H9 (cell line): ENCODE results near the gene FBXO28. TPM values are rescaled to one million over a fixed set of nuclear protein-coding genes. Genes with fewer than 3 reads are reported as not detected.

ENCODE experiments used
- DNase-seq: peaks from one replicate; pipeline ENCODE4 v3.0.0-alpha.2; 2017
- H2AFZ ChIP-seq: one replicate; pipeline ENCODE4 v1.6.1; 2013; ENCODE audit warnings: mild to moderate bottlenecking, low read length, control low read depth, moderate library complexity
- H2AK5ac ChIP-seq: 2 replicates; pipeline ENCODE4 v1.6.1; 2013; ENCODE audit warnings: low read length, control low read depth, mixed read lengths; ENCODE audit not compliant: insufficient read length
- H2BK120ac ChIP-seq: one replicate; pipeline ENCODE4 v1.6.1; 2013; ENCODE audit warnings: low read depth, mild to moderate bottlenecking, low read length, control low read depth, inconsistent platforms; ENCODE audit not compliant: poor library complexity, severe bottlenecking
- H2BK12ac ChIP-seq: 2 replicates; pipeline ENCODE4 v1.6.1; 2013; ENCODE audit warnings: low read length, control low read depth, mixed read lengths, low read depth; ENCODE audit not compliant: insufficient read length
- H2BK15ac ChIP-seq: 2 replicates; pipeline ENCODE4 v1.6.1; 2013; ENCODE audit warnings: low read depth, low read length, control low read depth
- H2BK20ac ChIP-seq: one replicate; pipeline ENCODE4 v1.6.1; 2013; ENCODE audit warnings: low read depth, mild to moderate bottlenecking, low read length, control low read depth, inconsistent platforms; ENCODE audit not compliant: poor library complexity, severe bottlenecking
- H2BK5ac ChIP-seq: 2 replicates; pipeline ENCODE4 v1.6.1; 2013; ENCODE audit warnings: low read length, control low read depth, mixed read lengths; ENCODE audit not compliant: insufficient read length
- H3K14ac ChIP-seq: 2 replicates; pipeline ENCODE4 v1.6.1; 2013; ENCODE audit warnings: low read length, control low read depth; ENCODE audit not compliant: insufficient read depth
- H3K18ac ChIP-seq: 2 replicates; pipeline ENCODE4 v1.6.1; 2013; ENCODE audit warnings: low read depth, mild to moderate bottlenecking, mixed read lengths, low read length, control low read depth; ENCODE audit not compliant: insufficient read length
- H3K23ac ChIP-seq: 2 replicates; pipeline ENCODE4 v1.6.1; 2013; ENCODE audit warnings: low read length, control low read depth, mixed read lengths, low read depth; ENCODE audit not compliant: insufficient read length
- H3K23me2 ChIP-seq: 2 replicates; pipeline ENCODE4 v1.6.1; 2013; ENCODE audit warnings: low read depth, mild to moderate bottlenecking, mixed read lengths, low read length, control low read depth; ENCODE audit not compliant: insufficient read length, poor library complexity, severe bottlenecking
- H3K27ac ChIP-seq: 2 replicates; pipeline ENCODE4 v1.5.1; 2013; ENCODE audit warnings: low read length, control low read depth, mixed read lengths, low read depth; ENCODE audit not compliant: insufficient read length
- H3K27me3 ChIP-seq: 2 replicates; pipeline ENCODE4 v1.6.1; 2013; ENCODE audit warnings: low read length, control low read depth, inconsistent platforms; ENCODE audit not compliant: insufficient read depth
- H3K4ac ChIP-seq: 2 replicates; pipeline ENCODE4 v1.6.1; 2013; ENCODE audit warnings: low read depth, mild to moderate bottlenecking, control low read depth, inconsistent platforms, low read length, moderate library complexity
- H3K4me1 ChIP-seq: 2 replicates; pipeline ENCODE4 v1.6.1; 2013; ENCODE audit warnings: low read length, control low read depth, inconsistent platforms; ENCODE audit not compliant: insufficient read depth
- H3K4me2 ChIP-seq: 2 replicates; pipeline ENCODE4 v1.6.1; 2013; ENCODE audit warnings: low read length, control low read depth, mixed read lengths; ENCODE audit not compliant: insufficient read length, insufficient read depth
- H3K56ac ChIP-seq: 2 replicates; pipeline ENCODE4 v1.6.1; 2013; ENCODE audit warnings: low read depth, mild to moderate bottlenecking, mixed read lengths, low read length, control low read depth; ENCODE audit not compliant: insufficient read length
- H3K79me1 ChIP-seq: 2 replicates; pipeline ENCODE4 v1.6.1; 2013; ENCODE audit warnings: low read depth, mild to moderate bottlenecking, moderate library complexity, low read length, control low read depth, inconsistent platforms; ENCODE audit not compliant: insufficient read depth, poor library complexity, severe bottlenecking
- H3K79me2 ChIP-seq: 2 replicates; pipeline ENCODE4 v1.6.1; 2013; ENCODE audit warnings: low read length, control low read depth, inconsistent platforms; ENCODE audit not compliant: insufficient read depth
- H3K9ac ChIP-seq: 2 replicates; pipeline ENCODE4 v1.6.1; 2013; ENCODE audit warnings: low read length, control low read depth, mixed read lengths; ENCODE audit not compliant: insufficient read length; ENCODE audit errors: extremely low read depth
- H3K9me3 ChIP-seq: one replicate; pipeline ENCODE4 v1.6.1; 2013; ENCODE audit warnings: low read depth, low read length, inconsistent platforms; ENCODE audit not compliant: control insufficient read depth
- H3T11ph ChIP-seq: one replicate; pipeline ENCODE4 v1.6.1; 2013; ENCODE audit warnings: mild to moderate bottlenecking, low read length, control low read depth, inconsistent platforms
- H4K20me1 ChIP-seq: one replicate; pipeline ENCODE4 v1.6.1; 2013; ENCODE audit not compliant: control insufficient read depth, insufficient read length, insufficient read depth
- H4K5ac ChIP-seq: 2 replicates; pipeline ENCODE4 v1.6.1; 2013; ENCODE audit warnings: low read depth, mild to moderate bottlenecking, mixed read lengths, low read length, control low read depth; ENCODE audit not compliant: insufficient read length
- H4K8ac ChIP-seq: replicated peaks from 2 replicates; pipeline ENCODE4 v1.6.1; 2013; ENCODE audit warnings: low read length, control low read depth, mixed read lengths, low read depth; ENCODE audit not compliant: insufficient read length
- H4K91ac ChIP-seq: 2 replicates; pipeline ENCODE4 v1.6.1; 2013; ENCODE audit warnings: low read depth, mild to moderate bottlenecking, moderate library complexity, mixed read lengths, low read length, control low read depth; ENCODE audit not compliant: insufficient read length
- H3K27ac Mint-ChIP-seq, 3 experiments: 2 replicates in 2 of 3; 3 replicates in 1 of 3; pipeline ENCODE4 v1.8.0; 2020 to 2021; ENCODE audit warnings: mixed read lengths in 3 of 3, mild to moderate bottlenecking in 1 of 3, moderate library complexity in 1 of 3
- H3K27me3 Mint-ChIP-seq: 2 replicates; pipeline ENCODE4 v1.8.0; 2021; ENCODE audit warnings: low read depth, mild to moderate bottlenecking, moderate library complexity, mixed read lengths
- H3K36me3 Mint-ChIP-seq, 3 experiments: 2 replicates in 2 of 3; 3 replicates in 1 of 3; pipeline ENCODE4 v1.8.0; 2020 to 2021; ENCODE audit warnings: low read depth in 3 of 3, mixed read lengths in 3 of 3; ENCODE audit not compliant: insufficient read depth in 1 of 3
- H3K4me1 Mint-ChIP-seq, 2 experiments: 2 replicates each; pipeline ENCODE4 v1.8.0; 2020; ENCODE audit warnings: mixed read lengths in 2 of 2
- H3K4me3 Mint-ChIP-seq, 2 experiments: 2 replicates in 1 of 2; 3 replicates in 1 of 2; pipeline ENCODE4 v1.8.0; 2020 to 2021; ENCODE audit warnings: mild to moderate bottlenecking in 2 of 2, mixed read lengths in 2 of 2, moderate library complexity in 1 of 2
- H3K9me3 Mint-ChIP-seq, 2 experiments: 2 replicates in 1 of 2; 3 replicates in 1 of 2; pipeline ENCODE4 v1.8.0; 2020; ENCODE audit warnings: mild to moderate bottlenecking in 2 of 2, mixed read lengths in 2 of 2, moderate library complexity in 1 of 2
- CTCF ChIP-seq: fragments of 200-600 bp; sonication (generic); conservative IDR thresholded peaks from 3 replicates; pipeline ENCODE4 v1.8.0; 2021; ENCODE audit warnings: antibody characterized with exemption, mild to moderate bottlenecking
- WGBS: extraction: QIAGEN DNeasy Blood & Tissue Kit; methylation state at CpG from one replicate; pipeline ENCODE4 v1.1.7; 2013; ENCODE audit warnings: missing lambda C conversion rate, low lambda C conversion rate, mixed read lengths; ENCODE audit not compliant: insufficient read length; ENCODE audit errors: extremely low coverage; 5-methylcytosine and 5-hydroxymethylcytosine counted together
- total RNA-seq: library from RNA; stranded (reverse); gene quantifications from 2 replicates; pipeline ENCODE4 v1.2.1, GENCODE V29; 2021

The FBXO28 gene
- total RNA-seq, 1 experiment from 2014 or later: 55.0 TPM

GRCh38 chr1:224178894-224179293, 65.0 kb downstream of the FBXO28 start:
- Histone ChIP-seq H3K23me2 (peaks cover 8% of the 10 kb centered on the region), H3K23ac (no peak overlapping the region), H2AFZ (no peak overlapping the region), H2BK12ac (no peak overlapping the region), H3K4me1 (no peaks in the 10 kb centered on the region), H3K56ac (no peak overlapping the region), H4K91ac (no peak overlapping the region), H2BK120ac (no peak overlapping the region), H4K20me1 (no peaks in the 10 kb centered on the region), H3K18ac (no peak overlapping the region), H3K14ac (no peak overlapping the region), H4K8ac (no peak overlapping the region), H3K27ac (no peak overlapping the region), H2BK20ac (no peak overlapping the region), H2AK5ac (no peak overlapping the region), H3T11ph (no peak overlapping the region), H2BK5ac (no peak overlapping the region), H3K9ac (no peak overlapping the region), H3K9me3 (no peaks in the 10 kb centered on the region), H3K27me3 (no peaks in the 10 kb centered on the region), H3K4ac (no peak overlapping the region), H3K79me2 (no peaks in the 10 kb centered on the region), H4K5ac (no peak overlapping the region), H3K79me1 (no peaks in the 10 kb centered on the region), H2BK15ac (no peak overlapping the region), H3K4me2 (no peak overlapping the region)
- no peak for TF ChIP-seq CTCF
- H3K36me3 Mint-ChIP-seq: no peaks in the 10 kb centered on the region; a peak in 1 of 7 replicates
- no peak overlapping the region for H3K4me3 Mint-ChIP-seq
- no peaks in the 10 kb centered on the region for H3K9me3 Mint-ChIP-seq
- no peak for DNase-seq
- H3K4me1 Mint-ChIP-seq: peaks cover 16 to 23% of the 10 kb centered on the region in 2 experiments
- H3K27ac Mint-ChIP-seq: no peak overlapping the region
- H3K27me3 Mint-ChIP-seq: no peaks in the 10 kb centered on the region; the same call in 1 of the 2 replicates
- WGBS: no CpG with 5 or more reads among the region's 5 CpGs
